ENCODE results near the gene ZPR1. TPM values are rescaled to one million over a fixed set of nuclear protein-coding genes. Genes with fewer than 3 reads are reported as not detected.
A peak's percentile ranks its signal among the peaks of the same experiment; 100 is the strongest.

The ZPR1 gene
- total and polyA plus RNA-seq, 3 experiments from 2014 or later: 47.6 to 124 (median 118) TPM

- Histone ChIP-seq H3K4me1 (ENCODE audit: insufficient read depth, low read length) (peaks cover 17% of the 10 kb centered on the region), H3K4me3 (ENCODE audit: low read length) (no peak overlapping the region), H3K36me3 (ENCODE audit: insufficient read depth, low read length) (peaks cover 31% of the 10 kb centered on the region), H3K27me3 (ENCODE audit: insufficient read depth, low read length, poor library complexity, severe bottlenecking) (no peaks in the 10 kb centered on the region), H3K27ac (ENCODE audit: low read depth, low read length) (no peak overlapping the region), H3K9me3 (ENCODE audit: low read length) (no peaks in the 10 kb centered on the region)
- H3K27me3 Mint-ChIP-seq: no peaks in the 10 kb centered on the region
- H3K4me1 Mint-ChIP-seq: peaks cover 16 to 36% (median 35%) of the 10 kb centered on the region in 3 donors
- peaks cover 0 to 2% (median 0%) of the 10 kb centered on the region in 5 donors for H3K9me3 Mint-ChIP-seq
- POLR2A ChIA-PET: no interaction called here
- H3K36me3 Mint-ChIP-seq: peaks cover 10 to 67% (median 32%) of the 10 kb centered on the region in 3 donors
- no peak for DNase-seq
- H3K27ac Mint-ChIP-seq: peak overlapping the region in 5 of 8 donors; percentile 3 to 77 (median 55)
- CTCF ChIA-PET: no interaction called here
- H3K4me3 Mint-ChIP-seq: peak overlapping the region in 1 of 7 donors; percentile 6
Measured at GRCh38 chr11:116776522-116776984, 11.3 kb downstream of the ZPR1 start.

- H3K36me3 Mint-ChIP-seq: peaks cover 10 to 61% (median 29%) of the 10 kb centered on the region in 3 donors
- peaks cover 0 to 2% (median 0%) of the 10 kb centered on the region in 5 donors for H3K9me3 Mint-ChIP-seq
- CTCF ChIA-PET: no interaction called here
- Histone ChIP-seq H3K36me3 (ENCODE audit: insufficient read depth, low read length) (peaks cover 26% of the 10 kb centered on the region), H3K4me3 (ENCODE audit: low read length) (no peak overlapping the region), H3K27ac (ENCODE audit: low read depth, low read length) (no peak overlapping the region), H3K9me3 (ENCODE audit: low read length) (no peaks in the 10 kb centered on the region), H3K4me1 (ENCODE audit: insufficient read depth, low read length) (peaks cover 23% of the 10 kb centered on the region), H3K27me3 (ENCODE audit: insufficient read depth, low read length, poor library complexity, severe bottlenecking) (no peaks in the 10 kb centered on the region)
- peaks cover 22 to 36% (median 35%) of the 10 kb centered on the region in 3 donors for H3K4me1 Mint-ChIP-seq
- peak overlapping the region in 1 of 7 donors; percentile 80 for H3K4me3 Mint-ChIP-seq
- POLR2A ChIA-PET: interaction anchor here (0.6 kb wide), 1 partner anchor 549 kb away, joined by 5 read pairs; no protein-coding TSS in a partner anchor
- H3K27ac Mint-ChIP-seq: peak overlapping the region in 5 of 8 donors; percentile 0 to 77 (median 51)
- H3K27me3 Mint-ChIP-seq: no peaks in the 10 kb centered on the region
- no peak for DNase-seq
Measured at GRCh38 chr11:116775975-116776374, 11.8 kb downstream of the ZPR1 start.

GRCh38 chr11:116774661-116775060, 13.2 kb downstream of the ZPR1 start:
- peaks cover 21% of the 10 kb centered on the region for H3K36me3 ChIP-seq (ENCODE audit: insufficient read depth, low read length)
- H3K27ac ChIP-seq (ENCODE audit: low read depth, low read length): no peak overlapping the region
- POLR2A ChIA-PET: interaction anchor here (0.7 kb wide), 1 partner anchor 315 kb away, joined by 10 read pairs; no protein-coding TSS in a partner anchor
- Mint-ChIP-seq H3K4me3 (peak overlapping the region in 3 of 7 donors; percentile 39 to 57 (median 52)), H3K27me3 (no peaks in the 10 kb centered on the region), H3K36me3 (peaks cover 10 to 54% (median 24%) of the 10 kb centered on the region in 3 donors), H3K27ac (peak overlapping the region in 4 of 8 donors; percentile 41 to 99 (median 71)), H3K9me3 (peaks cover 0 to 2% (median 0%) of the 10 kb centered on the region in 5 donors), H3K4me1 (peaks cover 28 to 39% (median 35%) of the 10 kb centered on the region in 3 donors)
- no peak overlapping the region for H3K4me3 ChIP-seq (ENCODE audit: low read length)
- DNase-seq: no peak
- H3K4me1 ChIP-seq (ENCODE audit: insufficient read depth, low read length): peaks cover 25% of the 10 kb centered on the region
- H3K27me3 ChIP-seq (ENCODE audit: insufficient read depth, low read length, poor library complexity, severe bottlenecking): no peaks in the 10 kb centered on the region
- no peaks in the 10 kb centered on the region for H3K9me3 ChIP-seq (ENCODE audit: low read length)
- CTCF ChIA-PET: interaction anchor here (0.6 to 2.3 kb wide), 2 partner anchors 13 to 493 kb away, joined by 3 to 14 read pairs; partner anchors contain the start of gene ZPR1

- POLR2A ChIA-PET: interaction anchor here (0.7 to 1.4 kb wide), 5 partner anchors 14 to 262 kb away, joined by 3 to 24 read pairs (median 3); partner anchors contain the start of genes APOA5 and ZPR1
- Histone ChIP-seq H3K4me3 (ENCODE audit: low read length) (peak overlapping the region; percentile 72), H3K9me3 (ENCODE audit: low read length) (no peaks in the 10 kb centered on the region), H3K36me3 (ENCODE audit: insufficient read depth, low read length) (peaks cover 9% of the 10 kb centered on the region), H3K27me3 (ENCODE audit: insufficient read depth, low read length, poor library complexity, severe bottlenecking) (no peaks in the 10 kb centered on the region), H3K27ac (ENCODE audit: low read depth, low read length) (peak overlapping the region; percentile 65), H3K4me1 (ENCODE audit: insufficient read depth, low read length) (peaks cover 25% of the 10 kb centered on the region)
- H3K36me3 Mint-ChIP-seq: peaks cover 10 to 50% (median 14%) of the 10 kb centered on the region in 3 donors
- CTCF ChIA-PET: interaction anchor here (0.8 to 2.3 kb wide), 6 partner anchors 14 to 332 kb away, joined by 3 to 14 read pairs (median 4); partner anchors contain the start of genes APOA5 and ZPR1
- H3K4me3 Mint-ChIP-seq: peak overlapping the region; percentile 90 to 99 (median 94)
- peaks cover 0 to 2% (median 0%) of the 10 kb centered on the region in 5 donors for H3K9me3 Mint-ChIP-seq
- H3K27me3 Mint-ChIP-seq: no peaks in the 10 kb centered on the region
- DNase-seq: no peak
- H3K4me1 Mint-ChIP-seq: peaks cover 33 to 46% (median 41%) of the 10 kb centered on the region in 3 donors
- peak overlapping the region; percentile 90 to 100 (median 98) for H3K27ac Mint-ChIP-seq
Measured at GRCh38 chr11:116773203-116774097, 14.4 kb downstream of the ZPR1 start.

GRCh38 chr11:116772443-116773202, 15.2 kb downstream of the ZPR1 start, which contains the start of gene BUD13:
BUD13 (minus strand) TSS chr11:116772987; CDS start chr11:116772964, 23 bp downstream.
- no peaks in the 10 kb centered on the region for H3K27me3 Mint-ChIP-seq
- peaks cover 0 to 2% (median 0%) of the 10 kb centered on the region in 5 donors for H3K9me3 Mint-ChIP-seq
- no peaks in the 10 kb centered on the region for H3K27me3 ChIP-seq (ENCODE audit: insufficient read depth, low read length, poor library complexity, severe bottlenecking)
- peak within 1 kb of the TSS; percentile 90 to 100 (median 98) for H3K27ac Mint-ChIP-seq
- peaks cover 31 to 46% (median 41%) of the 10 kb centered on the region in 3 donors for H3K4me1 Mint-ChIP-seq
- peak; percentile 90 to 96 (median 94) for DNase-seq
- CTCF ChIA-PET: interaction anchor here (1.0 to 2.3 kb wide), 5 partner anchors 15 to 333 kb away, joined by 3 to 14 read pairs (median 4); partner anchors contain the start of genes APOA5 and ZPR1
- peaks cover 25% of the 10 kb centered on the region for H3K4me1 ChIP-seq (ENCODE audit: insufficient read depth, low read length)
- H3K4me3 Mint-ChIP-seq: peak within 1 kb of the TSS; percentile 90 to 99 (median 94)
- peak within 1 kb of the TSS; percentile 87 for H3K4me3 ChIP-seq (ENCODE audit: low read length)
- H3K36me3 ChIP-seq (ENCODE audit: insufficient read depth, low read length): peaks cover 1% of the 10 kb centered on the region
- H3K9me3 ChIP-seq (ENCODE audit: low read length): no peaks in the 10 kb centered on the region
- H3K27ac ChIP-seq (ENCODE audit: low read depth, low read length): peak within 1 kb of the TSS; percentile 88
- peaks cover 4 to 46% (median 8%) of the 10 kb centered on the region in 3 donors for H3K36me3 Mint-ChIP-seq
- POLR2A ChIA-PET: interaction anchor here (0.9 to 1.4 kb wide), 3 partner anchors 14 to 63 kb away, joined by 3 to 24 read pairs (median 7); partner anchors contain the start of genes APOA5 and ZPR1

GRCh38 chr11:116771935-116772334, 15.9 kb downstream of the ZPR1 start:
- Histone ChIP-seq H3K9me3 (ENCODE audit: low read length) (no peaks in the 10 kb centered on the region), H3K4me1 (ENCODE audit: insufficient read depth, low read length) (peaks cover 25% of the 10 kb centered on the region), H3K27me3 (ENCODE audit: insufficient read depth, low read length, poor library complexity, severe bottlenecking) (no peaks in the 10 kb centered on the region), H3K4me3 (ENCODE audit: low read length) (peak overlapping the region; percentile 87), H3K36me3 (ENCODE audit: insufficient read depth, low read length) (no peaks in the 10 kb centered on the region), H3K27ac (ENCODE audit: low read depth, low read length) (peak overlapping the region; percentile 88)
- POLR2A ChIA-PET: interaction anchor here (1.2 kb wide), 1 partner anchor 16 kb away, joined by 5 read pairs; the partner anchor contains the start of gene ZPR1
- peak overlapping the region in 7 of 8 donors; percentile 90 to 100 (median 99) for H3K27ac Mint-ChIP-seq
- H3K9me3 Mint-ChIP-seq: peaks cover 0 to 2% (median 0%) of the 10 kb centered on the region in 5 donors
- peaks cover 2 to 41% (median 7%) of the 10 kb centered on the region in 3 donors for H3K36me3 Mint-ChIP-seq
- no peaks in the 10 kb centered on the region for H3K27me3 Mint-ChIP-seq
- CTCF ChIA-PET: interaction anchor here (1.4 kb wide), 1 partner anchor 19 kb away, joined by 5 read pairs; no protein-coding TSS in a partner anchor
- peak overlapping the region; percentile 90 to 99 (median 94) for H3K4me3 Mint-ChIP-seq
- DNase-seq: no peak
- H3K4me1 Mint-ChIP-seq: peaks cover 31 to 46% (median 41%) of the 10 kb centered on the region in 3 donors

- H3K36me3 ChIP-seq (ENCODE audit: insufficient read depth, low read length): peaks cover 33% of the 10 kb centered on the region
- no peak overlapping the region for H3K27ac Mint-ChIP-seq
- peaks cover 0 to 21% (median 16%) of the 10 kb centered on the region in 3 donors for H3K4me1 Mint-ChIP-seq
- no peak for DNase-seq
- ChIA-PET CTCF (no interaction called here), POLR2A (no interaction called here)
- no peak overlapping the region for H3K4me3 ChIP-seq (ENCODE audit: low read length)
- H3K27me3 Mint-ChIP-seq: no peaks in the 10 kb centered on the region
- no peak overlapping the region for H3K4me3 Mint-ChIP-seq
- peaks cover 14 to 86% (median 19%) of the 10 kb centered on the region in 3 donors for H3K36me3 Mint-ChIP-seq
- H3K27me3 ChIP-seq (ENCODE audit: insufficient read depth, low read length, poor library complexity, severe bottlenecking): no peaks in the 10 kb centered on the region
- no peaks in the 10 kb centered on the region for H3K9me3 Mint-ChIP-seq
- H3K9me3 ChIP-seq (ENCODE audit: low read length): no peaks in the 10 kb centered on the region
- H3K27ac ChIP-seq (ENCODE audit: low read depth, low read length): no peak overlapping the region
- H3K4me1 ChIP-seq (ENCODE audit: insufficient read depth, low read length): no peaks in the 10 kb centered on the region
Measured at GRCh38 chr11:116762132-116762531, 25.7 kb downstream of the ZPR1 start.
